HG03175 (cell line): ENCODE results near the gene KCNC1.

Source experiments
- ATAC-seq: cut with Tn5 transposase; IDR thresholded peaks from one replicate; pipeline ENCODE4 v1.9.1; 2021; ENCODE audit warnings: mild to moderate bottlenecking, moderate library complexity; ENCODE audit not compliant: unreplicated experiment

KCNC1 gene

DNA sequence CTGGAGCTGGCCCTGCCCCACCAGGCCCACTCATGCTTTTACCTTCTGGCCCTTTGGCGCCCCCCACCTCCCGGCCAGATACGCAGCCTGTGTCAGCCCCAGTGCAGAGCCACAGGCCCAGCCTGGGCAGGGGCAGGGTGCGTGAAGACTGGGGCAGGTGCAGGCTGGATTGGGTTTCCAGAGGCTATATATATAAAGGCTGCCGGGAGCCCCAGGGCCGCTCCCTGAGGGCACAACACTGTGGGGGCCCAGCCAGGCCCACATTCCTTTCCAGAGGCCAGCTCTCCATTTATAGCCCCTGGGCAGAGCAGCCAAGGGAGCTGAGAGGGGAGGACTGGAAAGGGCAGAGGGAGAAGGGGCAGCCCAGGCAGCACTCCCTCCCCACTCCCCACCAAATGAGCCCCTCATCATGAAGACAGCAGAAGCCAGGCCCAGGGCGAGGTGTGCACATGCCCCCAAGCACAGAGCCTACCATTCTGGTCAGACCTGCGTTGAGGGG is 20.2 kb upstream of the KCNC1 start:
- no peak for ATAC-seq

DNA sequence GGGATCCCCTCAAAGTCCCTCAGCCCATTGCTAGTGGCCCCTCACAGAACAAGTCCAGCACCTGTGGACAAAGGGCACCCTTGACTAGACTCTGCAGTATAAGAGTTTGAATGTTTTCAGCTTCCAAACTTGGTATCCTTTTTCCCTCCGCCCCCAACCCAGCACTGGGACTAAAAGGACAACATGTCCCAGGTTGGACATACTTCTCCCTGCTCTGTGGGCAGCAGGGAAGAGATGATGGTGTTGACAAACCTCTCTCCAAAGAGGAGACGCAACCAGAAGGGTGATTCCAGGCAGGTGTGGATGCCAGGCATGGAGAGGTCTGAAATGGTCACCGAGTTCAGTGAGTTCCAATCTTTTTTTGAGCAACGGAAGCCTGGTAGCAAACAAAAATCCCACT is 19.7 kb upstream of the KCNC1 start:
- no peak for ATAC-seq

DNA sequence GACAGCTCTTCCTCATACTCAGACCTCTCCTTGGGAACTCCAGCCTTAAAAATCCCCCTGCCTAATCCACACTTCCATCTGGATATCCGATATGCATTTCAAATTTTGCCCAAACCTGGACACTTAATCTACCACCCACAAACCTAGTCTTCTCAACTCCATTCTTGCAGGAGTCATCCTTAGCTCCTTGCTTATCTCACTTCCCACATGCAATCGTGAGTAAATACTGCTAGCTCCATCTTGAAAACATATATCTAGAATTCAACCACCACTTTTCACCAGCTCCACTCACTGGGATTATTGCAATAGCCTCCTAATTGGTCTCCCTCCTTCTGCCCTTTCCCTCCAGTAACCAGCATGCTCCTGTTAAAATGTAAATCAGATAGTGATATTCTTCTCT is 17.8 kb upstream of the KCNC1 start:
- no peak for ATAC-seq

DNA sequence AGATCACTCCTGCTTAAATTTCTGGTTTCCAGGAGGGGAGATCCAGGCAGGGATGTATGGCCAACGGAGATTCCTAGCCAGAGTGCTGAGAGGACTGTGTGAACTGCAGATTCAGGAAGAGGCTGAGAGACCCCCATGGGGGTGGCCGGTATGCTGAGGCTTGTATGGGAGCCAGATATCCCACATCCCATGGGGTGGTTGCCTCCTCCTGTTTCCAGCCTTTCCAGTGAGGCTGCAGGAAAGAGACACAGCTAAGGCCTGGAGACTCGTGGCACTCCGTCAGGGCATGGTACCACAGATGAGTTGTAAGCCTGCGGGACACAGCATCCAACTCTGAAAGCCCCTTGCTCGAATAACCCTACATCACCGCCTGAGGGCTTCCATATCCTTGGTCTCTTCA is 16.6 kb upstream of the KCNC1 start:
- no peak for ATAC-seq

DNA sequence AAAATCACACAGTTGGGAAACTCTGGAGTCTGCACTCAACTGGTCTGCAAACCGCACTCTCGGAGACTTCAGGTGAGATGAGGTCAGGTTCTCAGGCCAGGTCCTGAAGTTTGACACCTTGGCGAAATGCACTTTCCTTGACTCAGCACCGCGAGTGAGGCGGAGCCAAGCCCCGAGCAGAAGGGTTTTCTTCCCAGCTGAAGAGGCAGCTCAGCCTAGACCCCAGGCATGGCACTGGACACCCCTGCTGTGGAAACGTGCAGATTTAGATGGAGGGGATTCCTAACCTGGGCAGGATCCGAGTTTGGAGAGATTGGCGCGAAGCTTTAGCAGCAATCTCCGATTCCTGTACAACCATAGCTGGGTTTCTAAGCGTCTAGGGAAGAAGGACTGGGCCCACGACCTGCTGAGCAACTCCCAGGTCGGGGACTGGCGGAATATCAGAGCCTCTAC is 16.0 kb upstream of the KCNC1 start:
- no peak for ATAC-seq

DNA sequence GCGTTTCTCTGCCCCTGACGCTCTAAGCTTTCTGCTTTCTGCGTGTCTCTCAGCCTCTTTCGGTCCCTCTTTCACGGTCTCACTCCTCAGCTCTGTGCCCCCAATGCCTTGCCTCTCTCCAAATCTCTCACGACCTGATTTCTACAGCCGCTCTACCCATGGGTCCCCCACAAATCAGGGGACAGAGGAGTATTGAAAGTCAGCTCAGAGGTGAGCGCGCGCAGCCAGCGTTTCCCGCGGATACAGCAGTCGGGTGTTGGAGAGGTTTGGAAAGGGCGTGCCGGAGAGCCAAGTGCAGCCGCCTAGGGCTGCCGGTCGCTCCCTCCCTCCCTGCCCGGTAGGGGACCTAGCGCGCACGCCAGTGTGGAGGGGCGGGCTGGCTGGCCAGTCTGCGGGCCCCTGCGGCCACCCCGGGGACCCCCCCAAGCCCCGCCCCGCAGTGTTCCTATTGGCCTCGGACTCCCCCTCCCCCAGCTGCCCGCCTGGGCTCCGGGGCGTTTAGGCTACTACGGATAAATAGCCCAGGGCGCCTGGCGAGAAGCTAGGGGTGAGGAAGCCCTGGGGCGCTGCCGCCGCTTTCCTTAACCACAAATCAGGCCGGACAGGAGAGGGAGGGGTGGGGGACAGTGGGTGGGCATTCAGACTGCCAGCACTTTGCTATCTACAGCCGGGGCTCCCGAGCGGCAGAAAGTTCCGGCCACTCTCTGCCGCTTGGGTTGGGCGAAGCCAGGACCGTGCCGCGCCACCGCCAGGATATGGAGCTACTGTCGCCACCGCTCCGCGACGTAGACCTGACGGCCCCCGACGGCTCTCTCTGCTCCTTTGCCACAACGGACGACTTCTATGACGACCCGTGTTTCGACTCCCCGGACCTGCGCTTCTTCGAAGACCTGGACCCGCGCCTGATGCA is 15.3 kb upstream of the KCNC1 start, which contains the start of gene MYOD1:
Gene MYOD1 (plus strand): TSS at position 544 of the 910 bp plus-strand sequence. CDS start 212 bp downstream, at position 756.
- no peak for ATAC-seq

DNA sequence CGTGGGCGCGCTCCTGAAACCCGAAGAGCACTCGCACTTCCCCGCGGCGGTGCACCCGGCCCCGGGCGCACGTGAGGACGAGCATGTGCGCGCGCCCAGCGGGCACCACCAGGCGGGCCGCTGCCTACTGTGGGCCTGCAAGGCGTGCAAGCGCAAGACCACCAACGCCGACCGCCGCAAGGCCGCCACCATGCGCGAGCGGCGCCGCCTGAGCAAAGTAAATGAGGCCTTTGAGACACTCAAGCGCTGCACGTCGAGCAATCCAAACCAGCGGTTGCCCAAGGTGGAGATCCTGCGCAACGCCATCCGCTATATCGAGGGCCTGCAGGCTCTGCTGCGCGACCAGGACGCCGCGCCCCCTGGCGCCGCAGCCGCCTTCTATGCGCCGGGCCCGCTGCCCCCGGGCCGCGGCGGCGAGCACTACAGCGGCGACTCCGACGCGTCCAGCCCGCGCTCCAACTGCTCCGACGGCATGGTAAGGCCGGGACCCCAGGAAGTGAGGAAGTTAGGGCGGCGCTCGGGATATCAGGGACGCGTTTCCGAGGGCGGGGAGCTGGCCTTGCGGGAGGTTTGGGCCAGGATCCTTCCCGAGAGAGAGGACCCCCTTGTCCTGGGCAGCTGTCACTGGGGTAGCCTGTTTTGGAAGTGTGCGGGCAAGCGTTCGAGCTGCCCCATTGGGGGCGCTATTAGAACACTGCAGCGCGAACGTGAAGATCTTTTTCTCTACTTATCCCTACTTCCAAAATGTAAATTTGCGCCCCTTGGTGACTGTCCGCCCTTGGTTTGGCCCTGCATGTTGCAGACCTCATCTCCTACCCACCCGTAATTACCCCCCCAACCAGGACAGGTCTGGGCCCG is 14.4 kb upstream of the KCNC1 start:
- no peak for ATAC-seq

DNA sequence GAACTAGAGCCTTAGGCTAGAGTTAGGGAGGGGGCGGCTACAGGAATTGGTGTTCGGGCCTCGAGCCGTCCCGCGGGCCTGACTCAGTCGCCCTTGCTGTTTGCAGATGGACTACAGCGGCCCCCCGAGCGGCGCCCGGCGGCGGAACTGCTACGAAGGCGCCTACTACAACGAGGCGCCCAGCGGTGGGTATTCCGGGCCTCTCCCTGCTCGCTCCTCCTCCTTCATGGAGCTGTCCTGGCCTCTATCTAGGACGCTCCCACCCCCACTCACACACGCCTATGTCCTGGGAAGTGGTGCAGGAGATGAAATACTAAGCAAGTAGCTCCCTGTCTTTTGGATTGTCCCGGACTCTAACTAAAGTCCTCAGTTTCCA is 13.8 kb upstream of the KCNC1 start:
- ATAC-seq, result no peak

DNA sequence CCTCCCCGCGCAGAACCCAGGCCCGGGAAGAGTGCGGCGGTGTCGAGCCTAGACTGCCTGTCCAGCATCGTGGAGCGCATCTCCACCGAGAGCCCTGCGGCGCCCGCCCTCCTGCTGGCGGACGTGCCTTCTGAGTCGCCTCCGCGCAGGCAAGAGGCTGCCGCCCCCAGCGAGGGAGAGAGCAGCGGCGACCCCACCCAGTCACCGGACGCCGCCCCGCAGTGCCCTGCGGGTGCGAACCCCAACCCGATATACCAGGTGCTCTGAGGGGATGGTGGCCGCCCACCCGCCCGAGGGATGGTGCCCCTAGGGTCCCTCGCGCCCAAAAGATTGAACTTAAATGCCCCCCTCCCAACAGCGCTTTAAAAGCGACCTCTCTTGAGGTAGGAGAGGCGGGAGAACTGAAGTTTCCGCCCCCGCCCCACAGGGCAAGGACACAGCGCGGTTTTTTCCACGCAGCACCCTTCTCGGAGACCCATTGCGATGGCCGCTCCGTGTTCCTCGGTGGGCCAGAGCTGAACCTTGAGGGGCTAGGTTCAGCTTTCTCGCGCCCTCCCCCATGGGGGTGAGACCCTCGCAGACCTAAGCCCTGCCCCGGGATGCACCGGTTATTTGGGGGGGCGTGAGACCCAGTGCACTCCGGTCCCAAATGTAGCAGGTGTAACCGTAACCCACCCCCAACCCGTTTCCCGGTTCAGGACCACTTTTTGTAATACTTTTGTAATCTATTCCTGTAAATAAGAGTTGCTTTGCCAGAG is 13.2 kb upstream of the KCNC1 start:
- no peak for ATAC-seq

DNA sequence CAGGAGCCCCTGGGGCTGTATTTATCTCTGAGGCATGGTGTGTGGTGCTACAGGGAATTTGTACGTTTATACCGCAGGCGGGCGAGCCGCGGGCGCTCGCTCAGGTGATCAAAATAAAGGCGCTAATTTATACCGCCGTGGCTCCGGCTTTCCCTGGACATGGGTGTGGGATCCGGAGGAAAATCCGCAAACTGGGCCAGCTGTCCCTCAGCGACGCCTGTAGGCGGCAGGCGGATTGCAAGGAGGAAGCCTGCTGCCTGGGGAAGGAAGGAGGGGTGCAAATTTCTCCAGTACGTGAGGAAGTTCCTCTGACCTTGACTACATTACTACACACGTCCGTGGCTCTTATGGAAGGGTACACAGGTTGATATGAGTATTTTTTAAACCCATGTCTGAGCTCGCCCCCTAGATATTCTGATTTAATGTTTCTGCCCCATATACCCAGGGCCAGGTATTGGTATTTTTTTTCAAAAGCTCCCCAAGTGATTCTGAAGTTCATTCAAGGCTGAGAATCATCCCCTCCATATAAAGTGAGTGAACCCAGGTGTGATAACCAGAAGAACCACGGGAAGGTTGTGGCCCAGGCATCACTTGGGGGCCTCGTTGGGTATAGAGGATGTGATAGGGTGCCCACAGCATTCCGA is 12.5 kb upstream of the KCNC1 start:
- ATAC-seq, result no peak

DNA sequence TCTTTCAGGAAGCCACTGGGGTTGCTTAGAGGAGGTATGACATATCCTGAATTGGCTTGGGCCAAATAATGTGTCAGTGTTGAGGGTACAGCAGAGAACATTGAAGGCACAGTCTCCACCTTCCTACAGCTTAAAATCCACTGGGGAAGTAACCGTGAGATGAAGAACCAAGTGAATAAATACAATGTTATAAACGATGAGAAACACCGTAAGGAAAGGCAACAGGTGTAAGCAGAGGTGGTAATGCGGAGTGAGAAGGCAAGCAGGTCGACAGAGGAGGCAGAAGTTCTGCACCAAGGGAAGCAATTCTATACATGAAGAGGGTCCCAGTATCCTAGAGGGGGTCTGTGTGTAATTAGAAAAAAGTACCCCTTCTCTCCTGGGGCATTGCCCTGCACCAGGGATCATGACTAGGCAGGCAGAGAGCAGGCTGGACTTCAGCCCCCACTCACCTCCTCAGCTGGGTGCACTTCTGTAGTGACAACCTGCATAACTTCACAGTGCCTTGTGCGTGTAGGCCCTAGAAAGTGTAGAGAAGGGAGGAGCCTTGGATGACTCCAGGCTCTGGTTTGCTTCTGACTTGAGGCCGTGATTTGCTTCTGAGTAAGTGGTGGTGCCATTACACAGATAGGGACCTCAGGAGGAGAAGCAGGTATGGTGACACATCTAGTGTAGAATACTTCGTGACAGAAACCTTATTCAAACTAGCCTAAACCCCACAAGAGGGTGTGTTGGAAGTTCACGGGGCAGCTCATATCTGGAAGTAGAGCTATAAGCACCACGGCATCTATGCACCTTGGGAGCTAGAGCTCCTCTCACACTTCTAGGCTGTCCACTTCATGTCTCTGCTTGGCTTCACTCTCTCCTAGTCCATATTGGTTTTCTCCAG is 10.3 kb upstream of the KCNC1 start:
- no peak for ATAC-seq

DNA sequence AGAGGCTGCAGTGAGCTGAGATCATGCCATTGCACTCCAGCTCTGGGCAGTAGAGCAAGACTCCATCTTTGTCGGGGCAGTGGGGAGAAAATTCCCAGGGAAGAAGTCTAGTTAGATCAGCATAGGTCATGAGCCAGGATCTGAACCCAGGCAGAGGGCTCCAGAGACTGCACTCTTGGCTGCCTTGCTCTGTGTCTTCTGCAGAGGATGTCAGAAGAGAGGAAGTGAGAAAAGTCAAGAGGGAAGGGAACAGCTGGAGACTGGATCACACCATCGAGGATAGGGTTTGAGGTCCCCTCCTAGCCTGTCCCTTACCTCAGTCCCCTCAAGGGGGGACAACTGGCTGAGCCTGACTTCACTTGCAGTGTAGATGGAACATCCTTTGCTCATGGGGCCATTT is 9.4 kb upstream of the KCNC1 start:
- ATAC-seq, result no peak

DNA sequence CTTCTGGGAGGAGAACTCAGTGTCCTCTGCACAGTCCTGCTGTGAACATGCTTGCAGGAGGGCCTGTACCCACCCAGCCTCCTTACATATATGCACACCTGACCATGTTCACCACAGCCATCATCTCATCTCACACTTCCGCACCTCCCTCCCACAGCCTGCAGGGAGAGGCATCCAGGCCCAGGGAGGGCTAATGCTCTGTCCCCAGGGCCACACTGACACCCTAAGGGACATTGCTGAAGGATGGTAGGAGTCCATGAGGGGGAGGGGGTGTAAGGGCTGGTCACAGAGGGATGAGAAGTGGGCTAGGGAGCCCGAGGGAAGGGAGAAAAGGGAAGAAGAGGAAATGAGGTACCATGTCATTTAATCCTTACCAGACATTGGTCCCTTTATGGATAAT is 4.4 kb upstream of the KCNC1 start:
- no peak for ATAC-seq

DNA sequence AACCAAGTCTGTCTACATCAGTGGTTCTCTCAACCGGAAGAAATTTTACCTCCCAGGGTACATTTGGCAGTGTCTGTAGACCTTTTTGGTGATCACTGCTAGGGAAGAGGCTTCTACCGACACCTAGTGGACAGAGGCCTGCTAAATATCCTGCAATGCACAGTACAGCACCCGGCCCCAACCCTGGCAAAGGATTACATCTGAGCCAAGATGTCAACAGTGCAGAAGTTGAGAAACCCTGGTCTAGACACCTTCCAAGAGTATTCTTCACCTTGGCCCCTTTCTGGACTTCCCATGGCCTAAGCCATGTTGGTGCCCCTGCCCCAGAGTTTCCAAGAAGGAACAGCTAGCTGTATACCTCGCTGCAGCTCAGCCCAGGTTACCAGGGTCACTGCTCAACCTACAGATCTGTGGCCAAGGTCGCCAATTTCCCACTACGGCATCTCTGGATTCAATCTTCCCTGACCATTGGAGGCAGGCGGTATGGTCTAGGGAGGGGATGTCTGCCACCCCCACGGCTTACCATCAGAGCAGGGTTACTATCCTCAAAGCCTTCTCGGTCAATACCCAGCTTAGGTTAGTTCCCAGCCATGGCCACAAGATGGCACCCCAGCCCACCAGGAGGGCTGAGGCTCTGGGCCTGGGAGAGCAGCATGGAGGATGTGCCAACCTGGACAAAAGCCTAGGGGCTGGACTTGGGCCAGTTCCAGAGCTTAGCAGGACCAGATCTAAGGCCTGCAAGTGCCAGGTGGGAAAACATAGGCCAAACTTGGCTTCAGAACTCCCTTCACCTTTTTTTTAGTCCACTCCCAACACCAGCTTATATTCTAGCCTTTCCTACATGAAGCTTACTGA is 3.7 kb upstream of the KCNC1 start:
- peak; percentile 68 for ATAC-seq

DNA sequence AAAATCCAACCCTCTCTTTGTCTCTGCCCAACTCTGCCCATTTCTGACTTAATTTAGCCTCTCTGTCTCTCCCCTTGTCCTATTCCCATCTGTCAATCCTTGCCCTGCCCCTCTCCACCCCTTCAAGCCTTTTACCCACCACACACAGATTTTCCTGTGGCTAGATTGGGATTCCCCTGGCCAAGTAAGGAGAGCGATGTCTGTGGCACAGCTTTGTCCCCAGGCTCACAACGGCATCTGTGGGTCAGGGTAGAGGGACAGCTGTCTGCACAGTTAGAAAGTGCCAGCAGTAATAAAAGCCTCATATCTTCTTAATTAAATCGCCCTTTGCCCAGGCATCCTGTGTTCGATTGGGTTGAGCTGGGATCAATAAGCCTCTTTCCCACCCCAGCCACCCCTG is 1.3 kb upstream of the KCNC1 start:
- ATAC-seq, result no peak

DNA sequence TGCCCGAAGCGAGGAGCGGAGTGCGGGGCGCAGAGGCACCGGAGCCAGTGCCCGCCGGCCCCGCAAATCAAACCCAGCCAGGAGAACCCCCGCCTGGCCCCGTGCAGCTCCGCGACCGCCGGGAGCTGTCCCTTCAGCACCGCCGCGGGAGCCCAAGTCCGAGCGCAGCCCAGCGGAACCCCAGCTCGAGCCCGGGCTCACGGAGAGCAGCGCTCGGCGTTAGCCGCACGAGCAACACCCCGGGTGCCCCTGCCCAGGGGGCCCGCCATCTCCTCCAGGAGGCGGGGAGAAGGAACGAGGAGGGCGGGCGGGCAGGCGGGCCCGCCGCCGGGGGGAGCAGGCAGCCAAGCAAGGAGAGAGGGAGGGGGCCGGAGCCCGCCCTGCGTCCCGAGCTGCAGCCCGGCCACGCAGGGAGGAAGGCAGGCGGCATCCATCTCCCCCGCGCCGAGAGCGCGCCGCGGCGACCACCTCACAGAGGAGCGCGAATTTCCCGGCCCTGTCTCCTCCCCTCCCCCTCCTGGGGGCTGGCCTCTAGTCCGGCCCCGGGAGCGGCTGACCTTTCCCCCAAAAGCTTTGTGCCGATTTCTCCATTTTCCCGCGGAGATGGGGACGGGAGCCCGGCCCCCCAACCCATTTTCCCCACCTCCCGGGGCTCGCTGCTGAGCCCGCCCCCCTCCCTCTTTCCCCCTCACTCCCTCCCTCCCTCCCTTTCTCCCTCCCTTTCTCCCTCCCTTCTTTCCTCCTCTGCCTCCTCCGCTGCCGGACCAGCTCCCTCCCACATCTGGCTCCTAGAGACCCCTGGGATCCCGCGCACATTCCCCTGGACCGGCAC is 621 bp downstream of the KCNC1 start:
- peak; percentile 35 for ATAC-seq

DNA sequence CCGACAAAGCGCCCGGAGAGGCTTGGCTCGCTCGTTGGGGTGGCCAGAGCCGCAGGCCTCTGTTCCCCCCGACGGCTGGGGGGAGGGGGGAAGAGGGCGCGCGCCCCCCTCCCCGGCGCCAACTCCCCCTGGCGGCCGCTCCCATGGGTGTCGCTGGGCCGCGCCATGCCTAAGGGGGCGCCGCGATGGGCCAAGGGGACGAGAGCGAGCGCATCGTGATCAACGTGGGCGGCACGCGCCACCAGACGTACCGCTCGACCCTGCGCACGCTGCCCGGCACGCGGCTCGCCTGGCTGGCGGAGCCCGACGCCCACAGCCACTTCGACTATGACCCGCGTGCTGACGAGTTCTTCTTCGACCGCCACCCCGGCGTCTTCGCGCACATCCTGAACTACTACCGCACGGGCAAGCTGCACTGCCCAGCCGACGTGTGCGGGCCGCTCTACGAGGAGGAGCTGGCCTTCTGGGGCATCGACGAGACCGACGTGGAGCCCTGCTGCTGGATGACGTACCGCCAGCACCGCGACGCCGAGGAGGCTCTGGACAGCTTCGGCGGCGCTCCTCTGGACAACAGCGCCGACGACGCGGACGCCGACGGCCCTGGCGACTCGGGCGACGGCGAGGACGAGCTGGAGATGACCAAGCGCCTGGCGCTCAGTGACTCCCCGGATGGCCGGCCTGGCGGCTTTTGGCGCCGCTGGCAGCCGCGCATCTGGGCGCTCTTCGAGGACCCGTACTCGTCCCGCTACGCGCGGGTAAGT is 1.4 kb downstream of the KCNC1 start:
- ATAC-seq, result no peak
